Lower leg skin (tissue), 4 donors: ENCODE measurements around the gene KRT7. TPM values are rescaled to one million over a fixed set of nuclear protein-coding genes. Genes with fewer than 3 reads are reported as not detected.

ENCODE experiments used
- DNase-seq, 2 donors: peaks; one replicate each; pipeline ENCODE4 v3.0.0-alpha.2; 2019; ENCODE audit warnings: low spot score in 2 of 2
- H3K4me3 ChIP-seq: fragments of 200-600 bp; sonication (generic); 2 replicates; pipeline ENCODE4 v1.5.1; 2017; ENCODE audit warnings: mild to moderate bottlenecking, low read depth; ENCODE audit not compliant: poor library complexity, severe bottlenecking
- POLR2A ChIP-seq, 2 donors: fragments of 450-650 bp; IDR thresholded peaks; one replicate each; pipeline ENCODE4 v1.6.1; 2016 to 2017; ENCODE audit warnings: antibody characterized with exemption in 2 of 2, mild to moderate bottlenecking in 1 of 2, moderate library complexity in 1 of 2
- WGBS, 2 donors: methylation state at CpG; one replicate each; pipeline ENCODE4 v1.1.5; 2018; 5-methylcytosine and 5-hydroxymethylcytosine counted together
- intact Hi-C: fragments of 100-400 bp; cut with DNase I; formaldehyde crosslinking; loops from one replicate; pipeline ENCODE4 v1.15.0; 2023; ENCODE audit warnings: low total_unique reads
- total RNA-seq, 4 donors: library from RNA; depleted of rRNA; stranded (reverse); fragments of >200 nt; gene quantifications; one replicate each; pipeline ENCODE4 v1.1.0, GENCODE V29; 2016
- TF ChIP-seq, protein P1 (sequence below), 3 donors: fragments of 450-650 bp; IDR thresholded peaks; one replicate each; pipeline ENCODE4 v1.5.1; 2016; ENCODE audit warnings: antibody characterized with exemption in 3 of 3, mild to moderate bottlenecking in 3 of 3, moderate library complexity in 2 of 3

The KRT7 gene
- total RNA-seq, 4 donors from 2014 or later, result 28.2 to 206 (median 125) TPM

DNA sequence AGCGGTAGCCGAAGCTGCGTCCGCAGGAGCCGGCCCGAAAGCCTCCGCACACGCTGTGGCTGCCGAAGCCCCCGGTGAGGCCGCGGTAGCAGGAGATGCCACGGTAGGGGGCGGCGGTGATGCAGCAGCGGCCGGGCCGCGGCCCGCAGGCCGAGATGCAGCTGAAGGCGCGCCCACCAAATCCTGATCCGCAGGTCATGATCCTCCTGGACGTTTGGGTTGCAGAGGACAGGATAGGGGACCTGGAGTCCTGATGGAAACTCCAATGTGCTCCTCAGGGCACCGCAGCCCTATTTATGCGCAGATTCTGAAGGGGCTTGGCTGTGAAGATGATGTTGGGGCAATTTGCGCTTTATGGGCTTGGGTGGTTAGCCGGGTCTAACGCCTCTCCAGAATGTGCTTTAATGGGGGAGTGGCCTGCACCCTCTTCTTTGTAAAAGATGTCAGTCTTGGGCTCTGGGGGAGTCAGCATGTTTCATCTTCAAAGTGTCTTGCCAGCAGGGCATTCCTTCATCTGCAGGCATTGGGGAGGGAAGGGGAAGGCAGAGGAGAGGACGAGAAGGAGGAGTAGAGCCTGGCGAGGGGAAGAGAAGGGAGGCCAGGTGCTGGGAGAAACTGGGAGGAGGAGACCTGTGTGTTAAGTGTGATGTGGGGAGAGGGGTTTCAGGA, 58.4 kb downstream of the KRT7 start, which contains the start of gene KRT81:
KRT81 (minus strand) TSS at position 268 of the 669 bp plus-strand sequence; CDS start at position 199, 69 bp downstream.
- intact Hi-C loops, result no loop called here
- WGBS, 2 donors, result 48 to 71% methylated on average over 10 to 13 of the region's 32 CpGs

DNA sequence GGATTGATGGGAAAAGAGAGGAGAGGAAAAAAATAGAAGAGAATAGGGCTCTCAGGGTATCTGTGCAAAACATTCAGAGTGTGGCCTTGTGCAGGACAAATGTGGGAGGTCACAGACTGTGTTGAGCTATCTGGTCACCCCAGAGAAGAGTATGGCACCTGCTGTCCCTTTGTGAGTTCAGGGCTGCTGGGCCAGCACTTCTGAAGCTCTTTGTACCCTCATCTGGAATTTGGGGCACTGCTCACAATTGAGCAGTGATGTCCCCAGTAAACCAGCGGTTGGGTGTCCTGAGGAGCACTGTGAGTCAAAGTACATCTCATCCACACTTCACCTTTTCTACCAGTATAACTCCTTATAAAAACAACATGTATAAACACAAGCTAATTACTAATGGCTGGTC, 60.9 kb downstream of the KRT7 start:
- TF ChIP-seq, protein P1, sequence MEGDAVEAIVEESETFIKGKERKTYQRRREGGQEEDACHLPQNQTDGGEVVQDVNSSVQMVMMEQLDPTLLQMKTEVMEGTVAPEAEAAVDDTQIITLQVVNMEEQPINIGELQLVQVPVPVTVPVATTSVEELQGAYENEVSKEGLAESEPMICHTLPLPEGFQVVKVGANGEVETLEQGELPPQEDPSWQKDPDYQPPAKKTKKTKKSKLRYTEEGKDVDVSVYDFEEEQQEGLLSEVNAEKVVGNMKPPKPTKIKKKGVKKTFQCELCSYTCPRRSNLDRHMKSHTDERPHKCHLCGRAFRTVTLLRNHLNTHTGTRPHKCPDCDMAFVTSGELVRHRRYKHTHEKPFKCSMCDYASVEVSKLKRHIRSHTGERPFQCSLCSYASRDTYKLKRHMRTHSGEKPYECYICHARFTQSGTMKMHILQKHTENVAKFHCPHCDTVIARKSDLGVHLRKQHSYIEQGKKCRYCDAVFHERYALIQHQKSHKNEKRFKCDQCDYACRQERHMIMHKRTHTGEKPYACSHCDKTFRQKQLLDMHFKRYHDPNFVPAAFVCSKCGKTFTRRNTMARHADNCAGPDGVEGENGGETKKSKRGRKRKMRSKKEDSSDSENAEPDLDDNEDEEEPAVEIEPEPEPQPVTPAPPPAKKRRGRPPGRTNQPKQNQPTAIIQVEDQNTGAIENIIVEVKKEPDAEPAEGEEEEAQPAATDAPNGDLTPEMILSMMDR (IDR thresholded peaks at IDR 0.05), result no peak
- TF ChIP-seq POLR2A (IDR thresholded peaks at IDR 0.05), result no peak
- intact Hi-C loops, result no loop called here
- DNase-seq, result peak in 1 of 2 donors; percentile 10
- WGBS, 2 donors, result 88 to 89% methylated on average over 1 of the region's 1 CpG
- no peak overlapping the region for H3K4me3 ChIP-seq

More for the DNA sequence above, 58.4 kb downstream of the KRT7 start, which contains the start of gene KRT81:
- H3K4me3 ChIP-seq, result no peak within 1 kb of the TSS
- TF ChIP-seq, protein P1 (IDR thresholded peaks at IDR 0.05), result no peak
- no peak for TF ChIP-seq POLR2A (IDR thresholded peaks at IDR 0.05)
- peak in 1 of 2 donors; percentile 50 for DNase-seq

DNA sequence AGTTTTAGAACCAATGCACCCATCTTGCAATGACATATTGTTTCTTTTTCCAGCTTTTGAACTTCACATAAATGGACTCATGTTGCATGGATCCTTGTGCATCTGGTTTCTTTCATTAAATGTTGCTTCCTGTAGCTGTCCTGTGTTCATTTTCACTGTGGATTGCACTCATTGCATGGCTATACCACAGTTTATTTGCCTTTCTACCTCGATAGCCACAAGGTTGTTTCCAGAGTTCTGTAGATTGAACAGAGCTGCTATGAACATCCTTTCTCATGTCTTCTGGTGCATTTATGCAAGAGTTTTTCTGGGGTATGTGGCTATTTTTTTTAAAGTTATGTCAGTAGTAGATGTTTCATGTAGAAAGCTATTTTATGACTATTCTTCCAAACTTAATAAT, 61.8 kb downstream of the KRT7 start:
- DNase-seq, result no peak
- 32 to 48% methylated on average over 1 of the region's 1 CpG for WGBS, 2 donors
- TF ChIP-seq, protein P1 (IDR thresholded peaks at IDR 0.05), result no peak
- TF ChIP-seq POLR2A (IDR thresholded peaks at IDR 0.05), result no peak
- intact Hi-C loops, result no loop called here
- no peak overlapping the region for H3K4me3 ChIP-seq

DNA sequence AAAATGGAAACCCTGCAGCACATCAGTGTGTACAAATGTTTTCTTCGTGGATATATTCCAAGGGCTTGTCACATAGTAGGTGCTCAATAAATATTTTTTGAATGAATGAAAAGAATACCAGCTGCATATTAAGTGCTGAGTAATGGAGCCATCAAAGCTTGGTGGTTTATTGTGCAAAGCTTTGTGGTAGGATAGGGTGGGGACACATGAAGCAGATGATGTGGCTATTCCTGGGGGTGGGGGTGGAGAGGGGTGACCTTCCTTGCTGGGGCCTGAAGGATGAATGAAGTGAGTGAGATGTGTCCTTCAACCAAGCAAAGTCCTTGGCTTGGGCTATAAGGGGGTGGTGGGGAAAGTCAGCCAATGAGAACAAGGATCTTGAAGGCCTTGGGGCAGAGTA, 62.6 kb downstream of the KRT7 start:
- no peak overlapping the region for H3K4me3 ChIP-seq
- peak in 1 of 2 donors; percentile 9 for DNase-seq
- 69 to 87% methylated on average over 1 of the region's 1 CpG for WGBS, 2 donors
- intact Hi-C loops, result no loop called here
- TF ChIP-seq, protein P1 (IDR thresholded peaks at IDR 0.05), result no peak
- no peak for TF ChIP-seq POLR2A (IDR thresholded peaks at IDR 0.05)

DNA sequence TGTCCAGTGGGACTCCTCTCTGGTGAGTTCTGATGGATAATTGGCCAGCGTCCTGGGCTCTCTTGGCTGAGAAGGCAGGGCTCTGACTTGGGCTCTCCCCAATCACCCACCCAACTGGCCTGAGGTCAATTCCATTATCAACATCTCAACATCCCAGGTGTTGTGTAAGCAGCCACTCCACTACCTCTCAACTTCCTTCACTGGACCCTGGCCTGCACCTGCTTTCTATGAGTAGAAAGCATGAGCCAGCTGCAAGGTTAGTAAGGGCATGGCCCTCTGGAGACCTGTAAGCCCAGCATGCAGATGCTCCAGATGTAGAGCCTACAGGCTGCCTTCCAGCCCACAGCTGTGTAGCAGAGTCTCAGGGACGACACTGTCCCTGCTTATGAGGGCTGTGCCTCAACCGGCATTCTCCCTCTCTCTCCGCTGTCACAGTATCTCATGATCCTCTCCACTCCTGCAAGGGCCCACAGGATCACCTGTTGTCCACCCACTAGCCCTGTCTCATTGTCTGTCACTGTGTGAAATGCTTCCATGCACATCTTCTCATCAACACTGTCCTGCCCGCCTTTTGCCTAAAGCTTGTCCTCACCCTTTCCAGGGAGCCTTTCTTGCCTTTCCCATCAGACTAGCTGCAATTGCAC, 63.7 kb downstream of the KRT7 start:
- TF ChIP-seq, protein P1 (IDR thresholded peaks at IDR 0.05), result no peak
- TF ChIP-seq POLR2A (IDR thresholded peaks at IDR 0.05), result no peak
- WGBS, 2 donors, result 83 to 93% methylated on average over 5 of the region's 5 CpGs
- H3K4me3 ChIP-seq, result no peak overlapping the region
- intact Hi-C loops, result no loop called here
- peak in 1 of 2 donors; percentile 64 for DNase-seq

Other genes with a start within 250 kb of the KRT7 start
- 10 to 100 TPM; 14.6 to 34.2 (median 25.9) TPM for gene TAMALIN, start 226.3 kb upstream of the KRT7 start, total RNA-seq
- gene NR4A1, start 181.8 kb upstream of the KRT7 start, total RNA-seq, result 100 to 1,000 TPM in 2 of 4 donors, 10 to 100 TPM in 2; 28.7 to 121 (median 105) TPM
- gene ATG101, start 163.3 kb upstream of the KRT7 start, total RNA-seq, result 10 to 100 TPM; 42.6 to 71.6 (median 55.2) TPM
- gene SMIM41, start 153.5 kb upstream of the KRT7 start, total RNA-seq, result under 1 TPM in 1 of 4 donors, not detected in 3; 0.71 TPM
- 100 to 1,000 TPM; 269 to 349 (median 275) TPM for gene KRT80, start 41.2 kb upstream of the KRT7 start, total RNA-seq
- gene KRT86, start 41.4 kb downstream of the KRT7 start, total RNA-seq, result 100 to 1,000 TPM in 1 of 4 donors, 1 to 10 TPM in 1, under 1 TPM in 1, not detected in 1; 0.86 to 298 (median 10.0) TPM
- 100 to 1,000 TPM in 1 of 4 donors, 10 to 100 TPM in 1, under 1 TPM in 1, not detected in 1; 0.37 to 204 (median 10.6) TPM for gene KRT81, start 58.3 kb downstream of the KRT7 start, total RNA-seq
- gene KRT83, start 88.2 kb downstream of the KRT7 start, total RNA-seq, result 10 to 100 TPM in 1 of 4 donors, 1 to 10 TPM in 1, not detected in 2; 2.1 to 34.7 TPM
- gene KRT85, start 134.2 kb downstream of the KRT7 start, total RNA-seq, result 100 to 1,000 TPM in 1 of 4 donors, 1 to 10 TPM in 1, under 1 TPM in 1, not detected in 1; 0.15 to 101 (median 8.3) TPM
- under 1 TPM in 2 of 4 donors, not detected in 2; 0.46 to 0.75 TPM for gene KRT84, start 152.4 kb downstream of the KRT7 start, total RNA-seq
- 10 to 100 TPM in 1 of 4 donors, under 1 TPM in 1, not detected in 2; 0.46 to 10.3 TPM for gene KRT82, start 173.1 kb downstream of the KRT7 start, total RNA-seq
- 10 to 100 TPM in 1 of 4 donors, 1 to 10 TPM in 3; 1.6 to 31.9 (median 4.9) TPM for gene KRT75, start 201.1 kb downstream of the KRT7 start, total RNA-seq
- gene KRT6B, start 218.9 kb downstream of the KRT7 start, total RNA-seq, result 100 to 1,000 TPM in 2 of 4 donors, 10 to 100 TPM in 2; 49.8 to 441 (median 157) TPM
- 10 to 100 TPM in 1 of 4 donors, 1 to 10 TPM in 1, under 1 TPM in 1, not detected in 1; 0.13 to 11.0 (median 1.0) TPM for gene KRT6C, start 240.6 kb downstream of the KRT7 start, total RNA-seq